Endothelial cell (in vitro differentiated cells): ENCODE data around the gene ATR. TPM values are rescaled to one million over a fixed set of nuclear protein-coding genes. Genes with fewer than 3 reads are reported as not detected.
"Not testable (repeated sequence)": the region's sequence is repeated elsewhere in the genome, so short reads cannot be mapped to it uniquely, and the experiment has no call there.

Source experiments
- DNase-seq: peaks from one replicate; pipeline ENCODE4 v3.0.0; 2021; ENCODE audit warnings: low spot score
- H3K27ac Mint-ChIP-seq: one replicate; pipeline ENCODE4 v1.8.0; 2021; ENCODE audit warnings: mixed read lengths, inconsistent platforms; ENCODE audit not compliant: unreplicated experiment
- H3K27me3 Mint-ChIP-seq: one replicate; pipeline ENCODE4 v1.8.0; 2021; ENCODE audit warnings: mild to moderate bottlenecking, moderate library complexity, mixed read lengths, inconsistent platforms; ENCODE audit not compliant: unreplicated experiment
- H3K36me3 Mint-ChIP-seq: one replicate; pipeline ENCODE4 v1.8.0; 2021; ENCODE audit warnings: mild to moderate bottlenecking, low read depth, mixed read lengths, inconsistent platforms; ENCODE audit not compliant: unreplicated experiment
- H3K4me1 Mint-ChIP-seq: one replicate; pipeline ENCODE4 v1.8.0; 2021; ENCODE audit warnings: mild to moderate bottlenecking, mixed read lengths, inconsistent platforms; ENCODE audit not compliant: unreplicated experiment
- H3K4me3 Mint-ChIP-seq: one replicate; pipeline ENCODE4 v1.8.0; 2021; ENCODE audit warnings: mild to moderate bottlenecking, mixed read lengths, inconsistent platforms; ENCODE audit not compliant: unreplicated experiment
- H3K9me3 Mint-ChIP-seq: one replicate; pipeline ENCODE4 v1.8.0; 2021; ENCODE audit warnings: mixed read lengths, inconsistent platforms; ENCODE audit not compliant: unreplicated experiment
- total RNA-seq: library from RNA; stranded (reverse); fragmentation: NEBNext Ultra II Directional; extraction: Animal tissue kit (Norgen Biotek cat#: 25700); gene quantifications from one replicate; pipeline ENCODE4 v1.2.1, GENCODE V29; 2021; ENCODE audit not compliant: unreplicated experiment
- TF ChIP-seq, protein P1 (sequence below): fragments of 200-600 bp; sonication (generic); IDR thresholded peaks from one replicate; pipeline ENCODE4 v1.5.0; 2021; ENCODE audit warnings: antibody characterized with exemption; ENCODE audit not compliant: unreplicated experiment

The ATR gene
- total RNA-seq, 1 donor from 2014 or later, result 17.8 TPM

DNA sequence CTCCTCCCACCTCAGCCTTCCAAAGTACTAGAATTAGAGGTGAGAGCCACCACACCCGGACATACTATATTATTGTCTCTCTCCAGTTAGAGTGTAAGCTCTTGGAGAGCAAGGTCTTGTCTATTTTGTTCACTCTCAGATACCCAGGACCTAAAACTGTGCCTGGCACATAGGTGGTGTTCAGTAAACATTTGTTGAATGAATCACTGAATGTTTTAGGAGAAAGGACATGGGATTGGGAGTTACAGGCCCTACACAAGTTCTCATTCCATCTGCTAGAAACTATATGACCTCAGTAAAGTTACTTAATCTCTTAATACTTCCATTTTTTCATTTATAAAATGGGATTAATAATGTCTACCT, 1.5 kb upstream of the ATR start:
- Mint-ChIP-seq H3K4me3 (peak overlapping the region; percentile 99), H3K27me3 (peaks cover 6% of the 10 kb centered on the region), H3K27ac (peak overlapping the region; percentile 46), H3K4me1 (peaks cover 18% of the 10 kb centered on the region), H3K36me3 (peaks cover 4% of the 10 kb centered on the region), H3K9me3 (no peaks in the 10 kb centered on the region)
- TF ChIP-seq, protein P1, sequence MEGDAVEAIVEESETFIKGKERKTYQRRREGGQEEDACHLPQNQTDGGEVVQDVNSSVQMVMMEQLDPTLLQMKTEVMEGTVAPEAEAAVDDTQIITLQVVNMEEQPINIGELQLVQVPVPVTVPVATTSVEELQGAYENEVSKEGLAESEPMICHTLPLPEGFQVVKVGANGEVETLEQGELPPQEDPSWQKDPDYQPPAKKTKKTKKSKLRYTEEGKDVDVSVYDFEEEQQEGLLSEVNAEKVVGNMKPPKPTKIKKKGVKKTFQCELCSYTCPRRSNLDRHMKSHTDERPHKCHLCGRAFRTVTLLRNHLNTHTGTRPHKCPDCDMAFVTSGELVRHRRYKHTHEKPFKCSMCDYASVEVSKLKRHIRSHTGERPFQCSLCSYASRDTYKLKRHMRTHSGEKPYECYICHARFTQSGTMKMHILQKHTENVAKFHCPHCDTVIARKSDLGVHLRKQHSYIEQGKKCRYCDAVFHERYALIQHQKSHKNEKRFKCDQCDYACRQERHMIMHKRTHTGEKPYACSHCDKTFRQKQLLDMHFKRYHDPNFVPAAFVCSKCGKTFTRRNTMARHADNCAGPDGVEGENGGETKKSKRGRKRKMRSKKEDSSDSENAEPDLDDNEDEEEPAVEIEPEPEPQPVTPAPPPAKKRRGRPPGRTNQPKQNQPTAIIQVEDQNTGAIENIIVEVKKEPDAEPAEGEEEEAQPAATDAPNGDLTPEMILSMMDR, result no peak
- no peak for DNase-seq

DNA sequence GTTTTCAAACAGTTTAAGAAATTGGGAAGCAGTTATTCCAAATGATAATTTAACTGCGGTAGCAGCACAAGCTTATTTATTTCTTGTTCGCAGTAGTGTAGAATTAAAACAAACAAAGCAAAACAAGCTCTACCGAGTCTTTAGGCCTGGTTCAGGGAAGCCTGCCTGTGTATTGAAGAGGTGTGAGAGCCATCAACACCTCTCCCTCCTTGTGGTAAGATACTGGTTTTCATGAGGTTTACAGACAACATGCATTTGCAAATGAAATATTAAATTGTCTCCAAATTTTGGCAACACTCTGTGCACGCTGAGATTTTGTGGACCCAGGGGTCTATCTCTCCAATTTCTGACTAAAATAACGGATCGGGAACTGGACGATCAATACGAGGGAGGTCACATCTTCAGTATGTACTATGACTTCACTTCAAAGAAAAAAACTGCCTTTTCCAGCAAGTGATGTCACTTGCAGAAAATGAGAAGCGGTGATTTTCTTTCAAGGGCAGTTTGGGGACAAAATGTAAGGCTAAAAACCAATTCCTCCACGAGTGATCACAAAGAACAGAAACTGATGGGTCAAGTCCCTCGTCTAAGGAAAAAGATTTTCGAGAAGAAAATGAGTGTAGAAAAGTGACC, 721 bp downstream of the ATR start:
- peaks cover 18% of the 10 kb centered on the region for H3K4me1 Mint-ChIP-seq
- H3K4me3 Mint-ChIP-seq, result peak overlapping the region; percentile 99
- DNase-seq, result no peak
- peaks cover 4% of the 10 kb centered on the region for H3K36me3 Mint-ChIP-seq
- H3K27ac Mint-ChIP-seq, result peak overlapping the region; percentile 98
- no peaks in the 10 kb centered on the region for H3K9me3 Mint-ChIP-seq
- peaks cover 4% of the 10 kb centered on the region for H3K27me3 Mint-ChIP-seq
- TF ChIP-seq, protein P1, result no peak

DNA sequence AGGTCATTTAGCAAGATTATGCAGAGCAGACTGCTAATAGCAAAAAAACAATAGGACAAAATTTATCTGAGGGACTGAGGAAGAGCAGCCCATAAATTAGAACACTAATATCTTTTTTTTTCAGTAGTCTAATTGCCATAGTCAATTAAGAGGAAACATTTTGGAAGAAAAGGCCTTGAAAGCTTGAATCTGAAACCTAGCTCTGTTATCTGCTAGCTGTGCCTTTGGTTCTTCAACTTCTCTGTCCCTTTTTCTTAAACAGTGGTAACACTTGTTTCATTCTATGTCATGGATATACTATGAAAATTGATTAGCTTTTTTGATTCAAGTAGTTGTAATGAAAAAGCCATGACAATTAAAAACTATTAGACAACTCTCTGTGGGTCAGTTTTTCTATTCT, 1.7 kb downstream of the ATR start:
- TF ChIP-seq, protein P1, result no peak
- DNase-seq, result no peak
- Mint-ChIP-seq H3K9me3 (no peaks in the 10 kb centered on the region), H3K27ac (peak overlapping the region; percentile 45), H3K27me3 (peaks cover 4% of the 10 kb centered on the region), H3K4me3 (no peak overlapping the region), H3K4me1 (peaks cover 18% of the 10 kb centered on the region), H3K36me3 (peaks cover 4% of the 10 kb centered on the region)

DNA sequence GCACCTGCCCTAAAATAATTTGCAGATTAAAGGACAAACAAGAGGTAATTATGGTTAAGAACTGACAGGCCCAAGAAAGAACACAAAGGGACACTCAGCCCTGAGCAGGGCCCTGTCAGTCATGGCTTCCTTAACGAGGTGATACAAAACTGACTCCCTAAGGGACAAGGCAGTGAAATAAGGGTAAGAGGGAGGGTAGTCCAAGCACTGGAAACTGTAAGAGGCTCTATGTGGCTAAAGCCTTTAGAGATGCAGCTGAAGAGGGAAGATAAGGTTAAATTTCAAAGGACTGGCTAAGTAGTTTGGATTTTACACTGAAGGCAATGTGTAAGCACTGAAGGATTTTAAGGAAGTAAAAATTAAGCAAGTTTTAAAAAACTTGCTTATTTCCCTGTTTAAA, 3.9 kb downstream of the ATR start:
- H3K27me3 Mint-ChIP-seq, result peaks cover 4% of the 10 kb centered on the region
- peaks cover 4% of the 10 kb centered on the region for H3K36me3 Mint-ChIP-seq
- DNase-seq, result no peak
- no peak overlapping the region for H3K27ac Mint-ChIP-seq
- H3K4me1 Mint-ChIP-seq, result peaks cover 8% of the 10 kb centered on the region
- no peaks in the 10 kb centered on the region for H3K9me3 Mint-ChIP-seq
- H3K4me3 Mint-ChIP-seq, result no peak overlapping the region
- TF ChIP-seq, protein P1, result no peak

DNA sequence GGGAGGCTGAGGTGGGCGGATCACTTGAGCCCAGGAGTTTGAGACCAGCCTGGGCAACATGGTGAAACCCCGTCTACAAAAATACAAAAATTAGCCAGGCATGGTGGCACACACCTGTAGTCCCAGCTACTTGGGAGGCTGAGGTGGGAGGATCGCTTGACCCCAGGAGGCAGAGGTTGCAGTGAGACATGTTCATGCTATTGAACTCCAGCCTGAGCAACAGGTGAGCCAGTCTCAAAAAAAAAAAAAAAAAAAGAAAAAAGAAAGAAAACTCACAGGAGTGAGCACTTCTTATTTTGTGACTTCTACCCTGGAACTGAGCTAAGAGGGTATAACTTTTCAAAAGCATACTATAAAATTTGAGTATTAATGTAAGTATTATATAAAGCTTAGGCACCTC, 4.3 kb downstream of the ATR start:
- not testable (repeated sequence) for H3K4me1 Mint-ChIP-seq, H3K4me3 Mint-ChIP-seq, H3K27me3 Mint-ChIP-seq, H3K27ac Mint-ChIP-seq, H3K9me3 Mint-ChIP-seq, H3K36me3 Mint-ChIP-seq, DNase-seq

DNA sequence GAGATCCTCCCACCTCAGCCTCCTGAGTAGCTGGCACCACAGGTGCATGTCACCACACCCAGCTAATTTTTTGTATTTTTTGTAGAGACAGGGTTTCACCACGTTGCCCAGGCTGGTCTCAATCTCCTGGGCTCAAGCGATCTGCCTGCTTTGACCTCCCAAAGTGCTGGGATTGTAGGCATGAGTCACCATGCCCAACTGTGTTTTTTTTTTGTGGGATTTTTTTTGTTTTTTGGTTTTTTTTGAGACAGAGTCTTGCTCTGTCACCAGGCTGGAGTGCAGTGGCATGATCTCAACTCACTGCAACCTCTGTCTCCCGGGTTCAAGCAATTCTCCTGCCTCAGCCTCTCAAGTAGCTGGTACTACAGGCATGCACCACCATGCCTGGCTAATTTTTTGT, 9.1 kb downstream of the ATR start:
- not testable (repeated sequence) for H3K27me3 Mint-ChIP-seq, DNase-seq, H3K4me1 Mint-ChIP-seq, H3K27ac Mint-ChIP-seq, H3K4me3 Mint-ChIP-seq, H3K9me3 Mint-ChIP-seq, H3K36me3 Mint-ChIP-seq
